ENCODE data around the gene RPL21. TPM values are rescaled to one million over a fixed set of nuclear protein-coding genes. Genes with fewer than 3 reads are reported as not detected.

Gene RPL21
- polyA plus RNA-seq, 3 donors, result 1,079 to 1,220 (median 1,187) TPM

GRCh38 chr13:27257648-27258253 lies 6.4 kb downstream of the RPL21 start:
- DNase-seq (ENCODE audit: low read depth in 3 of 3, low spot score in 2 of 3), result no peak

GRCh38 chr13:27258637-27259386 lies 7.5 kb downstream of the RPL21 start:
- no peak for DNase-seq (ENCODE audit: low read depth in 3 of 3, low spot score in 2 of 3)

GRCh38 chr13:27259831-27260230 lies 8.5 kb downstream of the RPL21 start:
- no peak for DNase-seq (ENCODE audit: low read depth in 3 of 3, low spot score in 2 of 3)

- DNase-seq (ENCODE audit: low read depth in 3 of 3, low spot score in 2 of 3), result no peak
Measured at GRCh38 chr13:27261396-27261795, 10.0 kb downstream of the RPL21 start.

GRCh38 chr13:27263438-27263837 lies 12.1 kb downstream of the RPL21 start:
- no peak for DNase-seq (ENCODE audit: low read depth in 3 of 3, low spot score in 2 of 3)

GRCh38 chr13:27264181-27264580 lies 12.8 kb downstream of the RPL21 start:
- DNase-seq (ENCODE audit: low read depth in 3 of 3, low spot score in 2 of 3), result no peak

GRCh38 chr13:27264648-27265047 lies 13.3 kb downstream of the RPL21 start:
- DNase-seq (ENCODE audit: low read depth in 3 of 3, low spot score in 2 of 3), result no peak

GRCh38 chr13:27266917-27267316 lies 15.6 kb downstream of the RPL21 start:
- DNase-seq (ENCODE audit: low read depth in 3 of 3, low spot score in 2 of 3), result no peak

- no peak for DNase-seq (ENCODE audit: low read depth in 3 of 3, low spot score in 2 of 3)
Measured at GRCh38 chr13:27267596-27267995, 16.2 kb downstream of the RPL21 start.

GRCh38 chr13:27269114-27269665 lies 17.8 kb downstream of the RPL21 start:
- DNase-seq (ENCODE audit: low read depth in 3 of 3, low spot score in 2 of 3), result no peak

GRCh38 chr13:27270594-27271520 lies 19.5 kb downstream of the RPL21 start, which contains the start of gene RASL11A:
Gene RASL11A, plus strand, starts transcription at chr13:27270830. Its CDS starts 115 bp downstream, at chr13:27270945.
- DNase-seq (ENCODE audit: low read depth in 3 of 3, low spot score in 2 of 3), result peak in 1 of 3 donors; percentile 73

- DNase-seq (ENCODE audit: low read depth in 3 of 3, low spot score in 2 of 3), result no peak
Measured at GRCh38 chr13:27271570-27272096, 20.3 kb downstream of the RPL21 start.

- DNase-seq (ENCODE audit: low read depth in 3 of 3, low spot score in 2 of 3), result no peak
Measured at GRCh38 chr13:27273658-27274425, 22.5 kb downstream of the RPL21 start.

- no peak for DNase-seq (ENCODE audit: low read depth in 3 of 3, low spot score in 2 of 3)
Measured at GRCh38 chr13:27274631-27275030, 23.3 kb downstream of the RPL21 start.

- DNase-seq (ENCODE audit: low read depth in 3 of 3, low spot score in 2 of 3), result no peak
Measured at GRCh38 chr13:27276188-27276587, 24.8 kb downstream of the RPL21 start.

- no peak for DNase-seq (ENCODE audit: low read depth in 3 of 3, low spot score in 2 of 3)
Measured at GRCh38 chr13:27279506-27279905, 28.1 kb downstream of the RPL21 start.

- DNase-seq (ENCODE audit: low read depth in 3 of 3, low spot score in 2 of 3), result no peak
Measured at GRCh38 chr13:27280009-27280656, 28.8 kb downstream of the RPL21 start.

GRCh38 chr13:27280841-27281240 lies 29.5 kb downstream of the RPL21 start:
- DNase-seq (ENCODE audit: low read depth in 3 of 3, low spot score in 2 of 3), result no peak

GRCh38 chr13:27281420-27281819 lies 30.1 kb downstream of the RPL21 start:
- no peak for DNase-seq (ENCODE audit: low read depth in 3 of 3, low spot score in 2 of 3)

All from right renal cortex interstitium (tissue), 3 donors.